Measurements from ENCODE around the gene HDAC4. TPM values are rescaled to one million over a fixed set of nuclear protein-coding genes. Genes with fewer than 3 reads are reported as not detected.
A peak's percentile ranks its signal among the peaks of the same experiment; 100 is the strongest.

Gene HDAC4
- total and polyA plus RNA-seq, 2 of the 4 experiments (the other 2 are of a cell fraction), result 4.1 to 7.2 TPM

GRCh38 chr2:239310401-239311061 lies 90.3 kb downstream of the HDAC4 start (continued):
- TF ChIP-seq SMC3 (IDR thresholded peaks at IDR 0.05; ENCODE audit: low read depth, low read length), result no peak

GRCh38 chr2:239309398-239310245 lies 91.2 kb downstream of the HDAC4 start:
- peaks cover 14% of the 10 kb centered on the region; the same call in 1 of the 2 replicates for H4K20me1 ChIP-seq (ENCODE audit: insufficient read depth, low read length)
- H2AK5ac ChIP-seq (ENCODE audit: low read depth, low read length), result peak overlapping the region; percentile 56
- peak overlapping the region; percentile 61 for H3K14ac ChIP-seq (replicated peaks; ENCODE audit: low read depth, low read length)
- in situ Hi-C loops (cut with MboI; ENCODE audit: low sequenced_read_pairs) (no loop called here), dilution Hi-C loops (cut with HindIII; ENCODE audit: low sequenced_read_pairs, unreplicated experiment) (no loop called here), intact Hi-C loops (cut with micrococcal nuclease) (no loop called here)
- peaks cover 30 to 83% of the 10 kb centered on the region in 2 experiments for H3K79me1 ChIP-seq (ENCODE audit: low read depth in 1 of 2, low read length in 2 of 2)
- peak overlapping the region; percentile 69; the same call in 1 of the 2 replicates for H4K91ac ChIP-seq (ENCODE audit: insufficient read depth, low read depth, low read length)
- no peaks in the 10 kb centered on the region for H3K27me3 ChIP-seq (ENCODE audit: control insufficient read depth, insufficient read depth, low read length)
- ChIA-PET CTCF (no interaction called here), POLR2A (ENCODE audit: unreplicated experiment) (no interaction called here)
- H3K9me3 ChIP-seq (ENCODE audit: control insufficient read depth, insufficient read depth, low read length), result peaks cover under 1% of the 10 kb centered on the region; the same call in 1 of the 2 replicates
- H3K23ac ChIP-seq (ENCODE audit: low read depth, low read length), result peak overlapping the region; percentile 41
- peak overlapping the region; percentile 85 for H2AFZ ChIP-seq (replicated peaks; ENCODE audit: low read length, poor library complexity)
- H2BK15ac ChIP-seq (ENCODE audit: low read depth, low read length), result no peak overlapping the region
- H2BK20ac ChIP-seq (ENCODE audit: low read depth, low read length), result no peak overlapping the region
- no peak overlapping the region for H3K56ac ChIP-seq (ENCODE audit: extremely low read depth, insufficient read depth, low read length)
- H4K5ac ChIP-seq (ENCODE audit: low read depth, low read length), result peak overlapping the region; percentile 10; the same call in 1 of the 2 replicates
- WGBS, 2 experiments (ENCODE audit: extremely low coverage in 2 of 2, insufficient read length in 1 of 2), result no CpG with 5 or more reads among the region's 18 CpGs
- H2AK9ac ChIP-seq (replicated peaks; ENCODE audit: low read depth, low read length, poor library complexity), result peak overlapping the region; percentile 38
- BruUV-seq (replicated peaks), result no TSS peak
- peak overlapping the region; percentile 10 for H2BK5ac ChIP-seq (ENCODE audit: low read depth, low read length, poor library complexity, severe bottlenecking)
- 0 out of 2 replicates have a peak overlapping the region, but pooled peaks have one; percentile 2 for H3K9ac ChIP-seq (ENCODE audit: low read depth, low read length)
- no peak for ATAC-seq (ENCODE audit: low read depth)
- H3K4me2 ChIP-seq (ENCODE audit: low read depth, low read length), result peak overlapping the region; percentile 77
- peaks cover 19% of the 10 kb centered on the region; the same call in 1 of the 2 replicates for H3K4me1 ChIP-seq (ENCODE audit: control insufficient read depth, insufficient read depth, low read length)
- peak overlapping the region; percentile 4; the same call in 1 of the 2 replicates for H3K4me3 ChIP-seq (ENCODE audit: insufficient read depth, low read depth, low read length)
- peak overlapping the region; percentile 55 for H3K27ac ChIP-seq (ENCODE audit: insufficient read depth, low read length)
- H3K18ac ChIP-seq (ENCODE audit: low read depth, low read length), result peak overlapping the region; percentile 20; the same call in 1 of the 2 replicates
- H3K4ac ChIP-seq (ENCODE audit: low read depth, low read length), result peak overlapping the region; percentile 73
- H4K8ac ChIP-seq (ENCODE audit: low read depth in 2 of 2, low read length in 2 of 2), result peak overlapping the region in 1 of 2 experiments; percentile 66; a peak in 3 of 4 replicates
- H3K9me1 ChIP-seq (ENCODE audit: insufficient read depth, low read length), result peaks cover 19% of the 10 kb centered on the region
- H3K36me3 ChIP-seq (ENCODE audit: control insufficient read depth, insufficient read depth, low read length), result peaks cover 6% of the 10 kb centered on the region; the same call in 1 of the 2 replicates
- no peak for DNase-seq
- H2BK120ac ChIP-seq (ENCODE audit: low read depth, low read length), result peak overlapping the region; percentile 14; the same call in 1 of the 2 replicates
- TF ChIP-seq CTCF (conservative IDR thresholded peaks at IDR 0.05; ENCODE audit: low read depth, low read length), result no peak
- no peak for TF ChIP-seq RFX5 (IDR thresholded peaks at IDR 0.05; ENCODE audit: low read depth, low read length)
- TF ChIP-seq BHLHE40 (IDR thresholded peaks at IDR 0.05; ENCODE audit: low read depth, low read length), result no peak
- TF ChIP-seq MAZ (IDR thresholded peaks at IDR 0.05; ENCODE audit: borderline replicate concordance, low read depth, low read length), result no peak
- no peak for TF ChIP-seq CHD1 (IDR thresholded peaks at IDR 0.05; ENCODE audit: low read depth, low read length)
- TF ChIP-seq MXI1 (IDR thresholded peaks at IDR 0.05; ENCODE audit: borderline replicate concordance, low read depth, low read length), result no peak
- TF ChIP-seq FOS (IDR thresholded peaks at IDR 0.05; ENCODE audit: low read depth, low read length), result no peak
- TF ChIP-seq, protein P1, sequence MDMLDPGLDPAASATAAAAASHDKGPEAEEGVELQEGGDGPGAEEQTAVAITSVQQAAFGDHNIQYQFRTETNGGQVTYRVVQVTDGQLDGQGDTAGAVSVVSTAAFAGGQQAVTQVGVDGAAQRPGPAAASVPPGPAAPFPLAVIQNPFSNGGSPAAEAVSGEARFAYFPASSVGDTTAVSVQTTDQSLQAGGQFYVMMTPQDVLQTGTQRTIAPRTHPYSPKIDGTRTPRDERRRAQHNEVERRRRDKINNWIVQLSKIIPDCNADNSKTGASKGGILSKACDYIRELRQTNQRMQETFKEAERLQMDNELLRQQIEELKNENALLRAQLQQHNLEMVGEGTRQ (IDR thresholded peaks at IDR 0.05; ENCODE audit: low read depth, low read length), result no peak
- TF ChIP-seq SMC3 (IDR thresholded peaks at IDR 0.05; ENCODE audit: low read depth, low read length), result no peak
- TF ChIP-seq MAFK (IDR thresholded peaks at IDR 0.05; ENCODE audit: low read depth, low read length), result no peak
- TF ChIP-seq RCOR1 (IDR thresholded peaks at IDR 0.05; ENCODE audit: insufficient replicate concordance, low read length), result no peak

Data from IMR-90 (cell line).